ENCODE measurements around the gene NKPD1. TPM values are rescaled to one million over a fixed set of nuclear protein-coding genes. Genes with fewer than 3 reads are reported as not detected.

Gene NKPD1
- total and polyA plus RNA-seq, 10 donors, result 0.17 to 0.77 (median 0.21) TPM; not detected in 1

GRCh38 chr19:45164577-45165335 is 4.0 kb upstream of the NKPD1 start:
- intact Hi-C loops (cut with DNase I; ENCODE audit: low total_unique reads), result no loop called here
- peaks cover 0 to 23% (median 4%) of the 10 kb centered on the region in 7 donors for H3K27me3 ChIP-seq (replicated peaks in 1 of 7)
- peak; percentile 88 for DNase-seq
- 28 to 50% (median 33%) methylated on average over 3 to 27 of the region's 27 CpGs for WGBS, 5 donors
- peaks cover 0 to 10% (median 0%) of the 10 kb centered on the region in 6 donors for H3K36me3 ChIP-seq
- peak overlapping the region in 1 of 8 donors; percentile 6 for H3K4me3 ChIP-seq
- peaks cover 16 to 61% (median 42%) of the 10 kb centered on the region in 6 donors for H3K4me1 ChIP-seq
- H3K27ac ChIP-seq, result peak overlapping the region in 2 of 8 donors; percentile 9 to 30
- peak in 2 of 3 donors; percentile 53 to 60 for TF ChIP-seq POLR2AphosphoS5 (IDR thresholded peaks at IDR 0.05)
- TF ChIP-seq POLR2A (IDR thresholded peaks at IDR 0.05), result no peak
- peak in 1 of 11 experiments; percentile 10 for TF ChIP-seq CTCF (IDR thresholded peaks at IDR 0.05 in 8 of 11, conservative IDR thresholded peaks at IDR 0.05 in 3 of 11)
- H3K9me3 ChIP-seq, result no peaks in the 10 kb centered on the region

GRCh38 chr19:45163751-45164460 is 3.1 kb upstream of the NKPD1 start:
- no peaks in the 10 kb centered on the region for H3K9me3 ChIP-seq
- peak overlapping the region in 2 of 8 donors; percentile 9 to 30 for H3K27ac ChIP-seq
- H3K27me3 ChIP-seq (replicated peaks in 1 of 7), result peaks cover 0 to 31% (median 4%) of the 10 kb centered on the region in 7 donors
- peaks cover 16 to 52% (median 36%) of the 10 kb centered on the region in 6 donors for H3K4me1 ChIP-seq
- intact Hi-C loops (cut with DNase I; ENCODE audit: low total_unique reads), result no loop called here
- WGBS, 5 donors, result 67 to 76% (median 70%) methylated on average over 13 to 15 of the region's 15 CpGs
- TF ChIP-seq CTCF (IDR thresholded peaks at IDR 0.05 in 8 of 11, conservative IDR thresholded peaks at IDR 0.05 in 3 of 11), result no peak
- no peak for TF ChIP-seq POLR2AphosphoS5 (IDR thresholded peaks at IDR 0.05)
- no peak for TF ChIP-seq POLR2A (IDR thresholded peaks at IDR 0.05)
- H3K4me3 ChIP-seq, result peak overlapping the region in 1 of 8 donors; percentile 6
- peaks cover 0 to 7% (median 0%) of the 10 kb centered on the region in 6 donors for H3K36me3 ChIP-seq
- DNase-seq, result no peak

GRCh38 chr19:45163156-45163555 is 2.4 kb upstream of the NKPD1 start:
- H3K27ac ChIP-seq, result no peak overlapping the region
- 87 to 90% (median 88%) methylated on average over 11 to 17 of the region's 17 CpGs for WGBS, 5 donors
- H3K36me3 ChIP-seq, result no peaks in the 10 kb centered on the region
- H3K27me3 ChIP-seq (replicated peaks in 1 of 7), result peaks cover 0 to 39% (median 11%) of the 10 kb centered on the region in 7 donors
- no peaks in the 10 kb centered on the region for H3K9me3 ChIP-seq
- H3K4me1 ChIP-seq, result peaks cover 16 to 45% (median 30%) of the 10 kb centered on the region in 6 donors
- intact Hi-C loops (cut with DNase I; ENCODE audit: low total_unique reads), result no loop called here
- H3K4me3 ChIP-seq, result no peak overlapping the region
- TF ChIP-seq POLR2AphosphoS5 (IDR thresholded peaks at IDR 0.05) (no peak), POLR2A (IDR thresholded peaks at IDR 0.05) (no peak), CTCF (IDR thresholded peaks at IDR 0.05 in 8 of 11, conservative IDR thresholded peaks at IDR 0.05 in 3 of 11) (no peak)
- DNase-seq, result no peak

Data from spleen (tissue), 11 donors.